ENCODE results near the gene SLC22A1. TPM values are rescaled to one million over a fixed set of nuclear protein-coding genes. Genes with fewer than 3 reads are reported as not detected.

SLC22A1 gene
- total and polyA plus RNA-seq, 2 of the 13 experiments (the other 11 are each of a cell fraction or from before 2014, with no cell fraction given), result 0.80 to 0.87 TPM

GRCh38 chr6:160132297-160132637 lies 10.7 kb downstream of the SLC22A1 start:
- Histone ChIP-seq H3K4me2 (ENCODE audit: low read depth, low read length) (no peak overlapping the region), H3K9ac (ENCODE audit: insufficient read depth, low read depth, low read length) (no peak overlapping the region), H3K79me2 (ENCODE audit: insufficient read depth, low read length) (no peaks in the 10 kb centered on the region), H4K20me1 (ENCODE audit: insufficient read depth, low read length) (no peaks in the 10 kb centered on the region), H3K4me3 (replicated peaks in 1 of 3; ENCODE audit: insufficient read depth in 1 of 3, low read depth in 2 of 3, low read length in 3 of 3) (no peak overlapping the region), H3K9me3 (ENCODE audit: low read length) (no peaks in the 10 kb centered on the region), H2AFZ (ENCODE audit: low read length) (no peak overlapping the region), H3K36me3 (replicated peaks in 1 of 2; ENCODE audit: control insufficient read depth in 1 of 2, insufficient read depth in 2 of 2, low read length in 2 of 2) (no peaks in the 10 kb centered on the region), H3K4me1 (ENCODE audit: insufficient read depth, low read length) (peaks cover 50% of the 10 kb centered on the region), H3K27ac (ENCODE audit: extremely low read length, insufficient read depth, low read length) (no peak overlapping the region), H3K27me3 (ENCODE audit: control insufficient read depth in 1 of 2, insufficient read depth in 2 of 2, low read length in 2 of 2) (no peaks in the 10 kb centered on the region)
- intact Hi-C loops (cut with micrococcal nuclease; ENCODE audit: unreplicated experiment), result loop anchor here (10.0 kb wide), 1 partner anchor 123 kb away; the partner anchor contains the start of gene SLC22A2
- DNase-seq (ENCODE audit: low spot score) (no peak), FAIRE-seq (no peak), ATAC-seq (no peak)
- TF ChIP-seq TERF1 (CRISPR knock-in tag; IDR thresholded peaks at IDR 0.05) (no peak), MIER3 (CRISPR knock-in tag; IDR thresholded peaks at IDR 0.05; ENCODE audit: borderline replicate concordance) (no peak), NR1H2 (CRISPR knock-in tag; IDR thresholded peaks at IDR 0.05; ENCODE audit: borderline replicate concordance, low read depth) (no peak), ZNF660 (CRISPR knock-in tag; IDR thresholded peaks at IDR 0.05; ENCODE audit: borderline replicate concordance, low read depth) (no peak), TOPORS (CRISPR knock-in tag; IDR thresholded peaks at IDR 0.05) (no peak), ZNF136 (CRISPR knock-in tag; IDR thresholded peaks at IDR 0.05; ENCODE audit: low read depth) (no peak), ZBTB38 (CRISPR knock-in tag; IDR thresholded peaks at IDR 0.05) (no peak), ZBTB42 (CRISPR knock-in tag; IDR thresholded peaks at IDR 0.05) (no peak)
- 96% methylated on average over 4 of the region's 4 CpGs for WGBS (ENCODE audit: low lambda C conversion rate)
- no TSS peak for BruUV-seq (replicated peaks)
- in situ Hi-C loops (cut with HindIII; ENCODE audit: extremely low pct_ligation_motif_present, low pct_unique_long_range_greater_than_20kb), result no loop called here
- ChIA-PET CTCF (ENCODE audit: low intra/inter-chr PET ratio, low total read pairs) (no interaction called here), POLR2A (no interaction called here)

All from HepG2 (cell line).